ENCODE measurements around the gene SMARCD1.

The SMARCD1 gene

DNA sequence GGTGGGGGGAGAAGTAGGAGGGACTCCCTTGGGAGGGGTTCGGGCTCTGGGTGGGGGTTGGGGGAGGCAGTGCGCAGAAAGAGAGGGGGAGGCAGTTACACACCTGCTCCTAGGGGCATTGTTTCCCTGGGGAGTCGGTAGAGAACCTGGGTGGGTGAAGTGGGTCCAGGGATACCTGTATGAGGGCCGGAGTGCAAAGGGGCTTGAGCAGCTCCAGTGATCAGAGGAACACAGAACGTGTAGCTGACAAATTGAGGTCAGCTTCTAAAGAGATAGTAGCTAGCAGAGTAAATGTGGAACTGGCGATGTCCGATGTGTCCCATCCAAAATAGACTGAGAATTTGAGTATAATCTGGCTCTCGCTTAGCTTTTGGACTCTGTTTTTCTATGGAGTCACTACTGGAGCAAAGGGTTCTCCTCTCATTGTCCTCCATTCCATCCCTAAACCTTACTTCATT is 502 bp downstream of the SMARCD1 start:
- peak overlapping the region; percentile 90 for H3K4me3 ChIP-seq (ENCODE audit: low read length)
- no peak for DNase-seq (ENCODE audit: low read depth)
- TF ChIP-seq, protein P1, sequence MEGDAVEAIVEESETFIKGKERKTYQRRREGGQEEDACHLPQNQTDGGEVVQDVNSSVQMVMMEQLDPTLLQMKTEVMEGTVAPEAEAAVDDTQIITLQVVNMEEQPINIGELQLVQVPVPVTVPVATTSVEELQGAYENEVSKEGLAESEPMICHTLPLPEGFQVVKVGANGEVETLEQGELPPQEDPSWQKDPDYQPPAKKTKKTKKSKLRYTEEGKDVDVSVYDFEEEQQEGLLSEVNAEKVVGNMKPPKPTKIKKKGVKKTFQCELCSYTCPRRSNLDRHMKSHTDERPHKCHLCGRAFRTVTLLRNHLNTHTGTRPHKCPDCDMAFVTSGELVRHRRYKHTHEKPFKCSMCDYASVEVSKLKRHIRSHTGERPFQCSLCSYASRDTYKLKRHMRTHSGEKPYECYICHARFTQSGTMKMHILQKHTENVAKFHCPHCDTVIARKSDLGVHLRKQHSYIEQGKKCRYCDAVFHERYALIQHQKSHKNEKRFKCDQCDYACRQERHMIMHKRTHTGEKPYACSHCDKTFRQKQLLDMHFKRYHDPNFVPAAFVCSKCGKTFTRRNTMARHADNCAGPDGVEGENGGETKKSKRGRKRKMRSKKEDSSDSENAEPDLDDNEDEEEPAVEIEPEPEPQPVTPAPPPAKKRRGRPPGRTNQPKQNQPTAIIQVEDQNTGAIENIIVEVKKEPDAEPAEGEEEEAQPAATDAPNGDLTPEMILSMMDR (conservative IDR thresholded peaks at IDR 0.05; ENCODE audit: low read length) = no peak

DNA sequence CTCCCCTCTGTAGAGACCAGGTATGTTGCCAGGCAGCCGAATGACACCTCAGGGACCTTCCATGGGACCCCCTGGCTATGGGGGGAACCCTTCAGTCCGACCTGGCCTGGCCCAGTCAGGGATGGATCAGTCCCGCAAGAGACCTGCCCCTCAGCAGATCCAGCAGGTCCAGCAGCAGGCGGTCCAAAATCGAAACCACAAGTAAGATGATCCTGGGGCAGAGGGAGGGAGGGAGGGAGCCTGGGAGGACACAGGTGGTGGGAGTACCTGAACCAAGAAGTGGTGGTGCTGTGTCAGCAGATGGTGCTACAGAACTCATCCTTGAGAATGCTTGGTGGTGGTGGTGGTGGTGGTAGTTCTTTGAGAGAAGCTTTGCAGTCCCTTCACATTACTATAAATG is 1.0 kb downstream of the SMARCD1 start:
- DNase-seq (ENCODE audit: low read depth) = no peak
- TF ChIP-seq, protein P1 (conservative IDR thresholded peaks at IDR 0.05; ENCODE audit: low read length) = no peak
- peak overlapping the region; percentile 90 for H3K4me3 ChIP-seq (ENCODE audit: low read length)

DNA sequence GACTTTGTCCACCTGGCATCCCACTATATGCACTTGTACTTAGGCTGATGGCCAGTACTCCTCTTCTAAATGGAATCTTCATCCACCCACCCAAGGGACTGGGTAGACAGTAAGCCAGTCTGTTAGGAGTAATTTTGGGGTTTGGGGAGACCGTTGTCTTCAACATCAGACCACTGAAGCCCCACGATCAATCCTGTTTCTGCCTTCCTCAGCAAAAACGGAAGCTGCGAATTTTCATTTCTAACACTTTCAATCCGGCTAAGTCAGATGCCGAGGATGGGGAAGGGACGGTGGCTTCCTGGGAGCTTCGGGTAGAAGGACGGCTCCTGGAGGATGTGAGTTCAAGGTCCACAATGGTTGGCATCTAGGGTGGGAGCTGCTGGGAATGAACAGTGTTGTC is 2.0 kb downstream of the SMARCD1 start:
- no peak for DNase-seq (ENCODE audit: low read depth)
- TF ChIP-seq, protein P1 (conservative IDR thresholded peaks at IDR 0.05; ENCODE audit: low read length) = no peak
- H3K4me3 ChIP-seq (ENCODE audit: low read length) = no peak overlapping the region

DNA sequence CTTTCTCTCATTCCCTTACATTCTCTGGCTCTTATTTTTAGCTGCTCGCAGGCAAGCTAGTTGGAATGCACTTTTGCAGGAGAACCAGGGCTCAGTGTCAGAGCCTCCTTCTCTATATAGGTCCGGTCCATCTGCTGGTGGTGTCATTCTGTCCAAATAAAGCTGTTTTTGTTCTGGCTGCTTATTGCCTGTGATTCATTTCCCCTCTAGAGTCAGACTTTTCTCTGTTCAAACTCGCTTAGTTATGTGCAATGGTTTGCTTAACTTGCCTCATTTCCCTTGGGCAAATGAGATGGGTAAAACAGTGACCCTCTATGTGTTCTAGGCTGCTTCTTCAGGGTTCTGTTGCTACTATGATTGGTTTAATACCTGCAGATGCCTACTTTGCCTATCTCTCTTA is 2.9 kb downstream of the SMARCD1 start:
- TF ChIP-seq, protein P1 (conservative IDR thresholded peaks at IDR 0.05; ENCODE audit: low read length) = no peak
- no peak overlapping the region for H3K4me3 ChIP-seq (ENCODE audit: low read length)
- DNase-seq (ENCODE audit: low read depth) = peak; percentile 76

DNA sequence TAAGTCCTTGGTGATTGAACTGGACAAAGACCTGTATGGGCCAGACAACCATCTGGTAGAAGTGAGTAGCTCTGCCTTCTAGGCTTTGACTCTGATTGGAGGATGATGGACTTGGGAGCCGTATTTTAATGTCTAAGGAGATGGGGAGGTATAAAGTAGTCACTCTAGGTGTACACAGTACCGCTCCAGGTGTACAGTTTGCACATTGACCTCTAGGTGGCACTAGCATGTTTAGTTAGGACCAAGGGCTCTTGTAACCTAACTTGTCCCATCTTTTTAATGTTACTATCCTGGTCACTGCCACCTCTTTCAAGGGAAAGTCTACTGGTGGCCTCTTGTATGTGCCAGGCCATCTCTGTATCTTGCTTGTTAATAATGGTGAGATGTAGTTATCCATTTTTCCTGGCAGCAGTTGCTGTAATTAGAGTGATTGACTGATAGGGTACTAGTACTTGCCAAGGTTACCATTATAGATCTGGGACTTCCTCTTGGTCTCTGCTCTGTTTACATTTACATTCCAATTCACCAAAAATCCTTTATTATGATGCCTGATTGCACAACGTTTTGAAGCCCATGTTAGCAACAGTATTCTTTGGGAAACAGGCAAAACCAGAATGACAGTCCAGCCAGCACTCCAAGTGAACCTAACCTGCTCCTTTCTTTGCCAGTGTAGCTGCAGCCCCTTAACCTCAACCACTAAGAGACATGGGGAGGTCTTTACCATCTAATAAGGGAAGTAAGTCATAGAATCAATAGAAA is 3.6 kb downstream of the SMARCD1 start:
- DNase-seq (ENCODE audit: low read depth) = no peak
- TF ChIP-seq, protein P1 (conservative IDR thresholded peaks at IDR 0.05; ENCODE audit: low read length) = peak; percentile 87

DNA sequence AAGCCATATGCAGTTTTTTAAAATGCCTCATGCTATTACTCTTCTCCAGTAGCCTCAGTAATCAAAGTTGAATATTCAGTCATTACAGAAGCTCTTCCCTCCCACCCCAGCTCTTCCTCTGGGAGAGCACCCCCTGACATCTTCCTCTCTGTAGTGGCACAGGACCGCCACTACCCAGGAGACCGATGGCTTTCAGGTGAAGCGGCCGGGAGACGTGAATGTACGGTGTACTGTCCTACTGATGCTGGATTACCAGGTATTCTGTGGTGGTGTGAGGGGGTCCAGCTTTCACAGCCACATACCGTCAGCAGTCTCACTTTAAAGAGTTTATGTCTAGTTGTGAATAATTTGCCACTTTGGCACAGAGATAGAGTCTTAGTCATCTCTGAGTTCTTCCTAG is 4.6 kb downstream of the SMARCD1 start:
- no peak for DNase-seq (ENCODE audit: low read depth)
- H3K4me3 ChIP-seq (ENCODE audit: low read length) = no peak overlapping the region
- TF ChIP-seq, protein P1 (conservative IDR thresholded peaks at IDR 0.05; ENCODE audit: low read length) = no peak

More for the DNA sequence above, 3.6 kb downstream of the SMARCD1 start:
- no peak overlapping the region for H3K4me3 ChIP-seq (ENCODE audit: low read length)

DNA sequence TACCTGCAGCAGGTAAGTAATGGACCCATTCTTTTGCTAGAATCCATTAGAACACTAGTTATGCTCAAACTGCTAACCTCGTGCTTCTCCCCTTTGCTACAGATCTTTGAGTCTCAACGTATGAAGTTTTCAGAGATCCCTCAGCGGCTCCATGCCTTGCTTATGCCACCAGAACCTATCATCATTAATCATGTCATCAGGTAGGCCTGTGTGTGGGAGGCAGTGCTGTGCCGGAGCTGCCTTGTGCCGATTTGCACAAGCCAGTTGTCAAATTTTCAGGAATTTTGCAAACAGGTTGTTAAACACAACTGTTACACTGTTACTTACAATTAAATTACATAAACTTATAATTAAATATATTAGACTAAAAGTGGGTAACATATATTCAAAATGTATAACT is 5.2 kb downstream of the SMARCD1 start:
- DNase-seq (ENCODE audit: low read depth) = no peak
- TF ChIP-seq, protein P1 (conservative IDR thresholded peaks at IDR 0.05; ENCODE audit: low read length) = no peak
- H3K4me3 ChIP-seq (ENCODE audit: low read length) = no peak overlapping the region

Data from AG10803 (cell line).